Measurements from ENCODE around the gene TSPAN9.

DNA sequence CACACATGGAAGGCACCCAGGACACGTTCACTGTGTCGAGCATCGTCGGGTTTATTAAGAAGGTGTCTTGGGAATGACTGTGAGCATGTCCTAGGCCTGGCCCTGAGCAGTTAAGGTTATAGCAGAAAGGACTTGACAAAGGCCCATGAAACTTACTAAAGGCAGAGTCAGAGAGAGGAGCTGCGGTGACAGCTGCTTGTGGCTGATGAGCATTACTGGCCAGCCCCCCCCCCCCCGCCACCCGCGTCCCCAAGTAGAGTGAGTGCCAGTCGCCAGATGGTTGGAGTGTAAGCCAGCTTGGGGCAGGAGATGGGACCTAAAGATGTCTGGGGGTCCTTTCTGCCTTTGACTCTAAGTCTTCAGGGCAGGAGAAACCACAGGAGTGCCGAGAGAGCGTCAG is 169.9 kb downstream of the TSPAN9 start:
- TF ChIP-seq POLR2AphosphoS5 (IDR thresholded peaks at IDR 0.05) (no peak), CTCF (IDR thresholded peaks at IDR 0.05) (no peak)
